Naive thymus-derived CD8-positive, alpha-beta T cell (primary cell): ENCODE data around the gene BIRC5. TPM values are rescaled to one million over a fixed set of nuclear protein-coding genes. Genes with fewer than 3 reads are reported as not detected.
"Not testable (repeated sequence)": the region's sequence is repeated elsewhere in the genome, so short reads cannot be mapped to it uniquely, and the experiment has no call there.

ENCODE experiments used
- ATAC-seq, 2 donors: fragments of 150-1000 bp; cut with Tn5 transposase in 1 of 2; sonication (Bioruptor Pico), chemical (Tn5 transposase) in 1 of 2; 1 replicate in 1 of 2; 2 replicates in 1 of 2; pipeline ENCODE4 v1.10.0; 2021; ENCODE audit warnings: mild to moderate bottlenecking in 2 of 2, moderate library complexity in 2 of 2
- POLR2A ChIA-PET: fragments of 350-600 bp; sonication (Branson Sonifier 250); formaldehyde crosslinking; loops from one replicate; lab custom pipeline; 2021; ENCODE audit warnings: antibody characterized with exemption; lab: Charles Lee
- DNase-seq, 10 donors: peaks; one replicate each; pipeline versions ENCODE4 v3.0.0 to v3.0.0-alpha.2; 2020 to 2022
- H3K27ac Mint-ChIP-seq, 10 donors: one replicate each; pipeline ENCODE4 v1.8.0; 2020 to 2022; ENCODE audit warnings: mild to moderate bottlenecking in 10 of 10, mixed read lengths in 10 of 10, moderate library complexity in 4 of 10, inconsistent platforms in 1 of 10
- H3K27me3 Mint-ChIP-seq, 5 donors: one replicate each; pipeline ENCODE4 v1.8.0; 2021 to 2022; ENCODE audit warnings: mixed read lengths in 5 of 5
- H3K36me3 Mint-ChIP-seq, 3 donors: one replicate each; pipeline ENCODE4 v1.8.0; 2020 to 2022; ENCODE audit warnings: mixed read lengths in 3 of 3, mild to moderate bottlenecking in 2 of 3, inconsistent platforms in 1 of 3
- H3K4me1 Mint-ChIP-seq, 4 donors: one replicate each; pipeline ENCODE4 v1.8.0; 2021 to 2022; ENCODE audit warnings: mixed read lengths in 4 of 4
- H3K4me3 Mint-ChIP-seq, 10 donors: one replicate each; pipeline ENCODE4 v1.8.0; 2020 to 2022; ENCODE audit warnings: mild to moderate bottlenecking in 10 of 10, mixed read lengths in 10 of 10, moderate library complexity in 6 of 10, inconsistent platforms in 1 of 10
- H3K9me3 Mint-ChIP-seq, 9 donors: one replicate each; pipeline ENCODE4 v1.8.0; 2020 to 2022; ENCODE audit warnings: mixed read lengths in 9 of 9, mild to moderate bottlenecking in 3 of 9, inconsistent platforms in 1 of 9, moderate library complexity in 1 of 9
- polyA plus RNA-seq, 3 donors: library from polyadenylated mRNA; unstranded; fragments of 300-500 nt; fragmentation: Illumina TruSeq; gene quantifications; one replicate each; pipeline ENCODE4 v1.2.3, GENCODE V29; 2021
- total RNA-seq, 8 experiments: library from RNA in 2 of 8; stranded (reverse) in 2 of 8; gene quantifications; one replicate each; pipeline ENCODE4 v1.2.3 and lab custom pipeline; 2021 to 2026

BIRC5 gene
- total RNA-seq (under 1 TPM in 1 of 2 experiments, not detected in 1; 0.30 TPM), polyA plus RNA-seq (not detected), total RNA-seq (lab: John Stamatoyannopoulos, UW) (0 to 1.0 (median 0.32) reads per million in 6 experiments)

GRCh38 chr17:78214016-78214705, at the start of gene BIRC5:
BIRC5 (plus strand) TSS chr17:78214253; CDS start chr17:78214317, 64 bp downstream.
- H3K27ac Mint-ChIP-seq: no peak within 1 kb of the TSS
- H3K4me3 Mint-ChIP-seq: peak within 1 kb of the TSS; percentile 50 to 78 (median 70)

GRCh38 chr17:78164748-78165607, 49.1 kb upstream of the BIRC5 start:
- H3K4me3 Mint-ChIP-seq: no peak overlapping the region

More at GRCh38 chr17:78214016-78214705, at the start of gene BIRC5:
- H3K36me3 Mint-ChIP-seq: no peaks in the 10 kb centered on the region
- peaks cover 4 to 11% (median 10%) of the 10 kb centered on the region in 4 donors for H3K4me1 Mint-ChIP-seq
- H3K27me3 Mint-ChIP-seq: no peaks in the 10 kb centered on the region
- H3K9me3 Mint-ChIP-seq: no peaks in the 10 kb centered on the region
- POLR2A ChIA-PET: interaction anchor here (0.6 to 1.4 kb wide), 5 partner anchors 11 to 93 kb away, joined by 3 to 6 read pairs (median 3); no protein-coding TSS in a partner anchor
- DNase-seq (peak; percentile 78 to 92 (median 88)), ATAC-seq (peak; percentile 100)

GRCh38 chr17:78166416-78166815, 47.6 kb upstream of the BIRC5 start:
- ATAC-seq (no peak), DNase-seq (no peak)
- H3K9me3 Mint-ChIP-seq: no peaks in the 10 kb centered on the region
- POLR2A ChIA-PET: interaction anchor here (0.8 to 12.1 kb wide), 3 partner anchors 31 to 39 kb away, joined by 3 to 122 read pairs (median 7); partner anchors contain the start of genes TMC6 and TMC8
- peak overlapping the region in 1 of 10 donors; percentile 69 for H3K4me3 Mint-ChIP-seq
- peaks cover 0 to 2% (median 0%) of the 10 kb centered on the region in 3 donors for H3K36me3 Mint-ChIP-seq
- H3K4me1 Mint-ChIP-seq: peaks cover 2 to 22% (median 20%) of the 10 kb centered on the region in 4 donors
- peak overlapping the region in 1 of 10 donors; percentile 29 for H3K27ac Mint-ChIP-seq
- H3K27me3 Mint-ChIP-seq: no peaks in the 10 kb centered on the region

More at GRCh38 chr17:78164748-78165607, 49.1 kb upstream of the BIRC5 start:
- DNase-seq: no peak
- POLR2A ChIA-PET: interaction anchor here (2.4 kb wide), 1 partner anchor 35 kb away, joined by 10 read pairs; the partner anchor contains the start of gene TMC8
- Mint-ChIP-seq H3K27ac (no peak overlapping the region), H3K9me3 (no peaks in the 10 kb centered on the region), H3K4me1 (peaks cover 0 to 12% (median 8%) of the 10 kb centered on the region in 4 donors), H3K27me3 (no peaks in the 10 kb centered on the region), H3K36me3 (no peaks in the 10 kb centered on the region)
- ATAC-seq: no peak

GRCh38 chr17:78168242-78168902, 45.7 kb upstream of the BIRC5 start, which contains the start of gene SYNGR2:
SYNGR2 (plus strand) TSS chr17:78168581; CDS start chr17:78168617, 36 bp downstream.
- H3K27me3 Mint-ChIP-seq: no peaks in the 10 kb centered on the region
- peaks cover 18 to 41% (median 40%) of the 10 kb centered on the region in 4 donors for H3K4me1 Mint-ChIP-seq
- peak within 1 kb of the TSS; percentile 61 to 85 (median 72) for H3K4me3 Mint-ChIP-seq
- H3K9me3 Mint-ChIP-seq: no peaks in the 10 kb centered on the region
- peak within 1 kb of the TSS in 9 of 10 donors; percentile 53 to 93 (median 77) for H3K27ac Mint-ChIP-seq
- ATAC-seq: peak; percentile 88 to 89
- DNase-seq: peak; percentile 75 to 91 (median 84)
- peaks cover 0 to 16% (median 0%) of the 10 kb centered on the region in 3 donors for H3K36me3 Mint-ChIP-seq
- POLR2A ChIA-PET: interaction anchor here (0.7 to 12.1 kb wide), 6 partner anchors 36 to 165 kb away, joined by 3 to 122 read pairs (median 8); partner anchors contain the start of genes TMC6 and TMC8

- H3K4me3 Mint-ChIP-seq: peak overlapping the region; percentile 58 to 85 (median 68)
- H3K27me3 Mint-ChIP-seq: no peaks in the 10 kb centered on the region
- no peaks in the 10 kb centered on the region for H3K9me3 Mint-ChIP-seq
- H3K36me3 Mint-ChIP-seq: peaks cover 0 to 18% (median 0%) of the 10 kb centered on the region in 3 donors
- POLR2A ChIA-PET: interaction anchor here (0.5 to 12.1 kb wide), 13 partner anchors 12 to 1462 kb away, joined by 3 to 122 read pairs (median 5); partner anchors contain the start of genes TMC6 and TMC8
- ATAC-seq (peak; percentile 63), DNase-seq (peak in 6 of 10 donors; percentile 29 to 73 (median 58))
- H3K4me1 Mint-ChIP-seq: peaks cover 26 to 49% (median 47%) of the 10 kb centered on the region in 4 donors
- H3K27ac Mint-ChIP-seq: peak overlapping the region; percentile 47 to 93 (median 76)
Measured at GRCh38 chr17:78168903-78169793, 44.9 kb upstream of the BIRC5 start.

- POLR2A ChIA-PET: interaction anchor here (0.6 to 12.1 kb wide), 7 partner anchors 10 to 62 kb away, joined by 3 to 122 read pairs (median 4); partner anchors contain the start of genes TK1, TMC6 and TMC8
- Mint-ChIP-seq H3K27me3 (no peaks in the 10 kb centered on the region), H3K27ac (peak overlapping the region in 9 of 10 donors; percentile 63 to 89 (median 76)), H3K4me1 (peaks cover 27 to 58% (median 56%) of the 10 kb centered on the region in 4 donors), H3K36me3 (peaks cover 0 to 18% (median 0%) of the 10 kb centered on the region in 3 donors), H3K9me3 (no peaks in the 10 kb centered on the region), H3K4me3 (peak overlapping the region; percentile 26 to 85 (median 66))
- no peak for ATAC-seq
- DNase-seq: no peak
Measured at GRCh38 chr17:78170692-78171590, 43.1 kb upstream of the BIRC5 start.

- Mint-ChIP-seq H3K27ac (peak overlapping the region in 7 of 10 donors; percentile 31 to 94 (median 73)), H3K36me3 (peaks cover 0 to 18% (median 0%) of the 10 kb centered on the region in 3 donors), H3K4me1 (peaks cover 29 to 66% (median 64%) of the 10 kb centered on the region in 4 donors), H3K4me3 (peak overlapping the region in 7 of 10 donors; percentile 7 to 62 (median 33))
- peak in 1 of 10 donors; percentile 9 for DNase-seq
- not testable (repeated sequence) for H3K27me3 Mint-ChIP-seq, H3K9me3 Mint-ChIP-seq, ATAC-seq
- POLR2A ChIA-PET: interaction anchor here (0.6 to 12.1 kb wide), 7 partner anchors 10 to 62 kb away, joined by 3 to 122 read pairs (median 4); partner anchors contain the start of genes TK1, TMC6 and TMC8
Measured at GRCh38 chr17:78171591-78172248, 42.3 kb upstream of the BIRC5 start.

- ATAC-seq: no peak
Measured at GRCh38 chr17:78172249-78173051, 41.6 kb upstream of the BIRC5 start.

More at GRCh38 chr17:78172249-78173051, 41.6 kb upstream of the BIRC5 start:
- Mint-ChIP-seq H3K27me3 (no peaks in the 10 kb centered on the region), H3K27ac (peak overlapping the region; percentile 31 to 94 (median 88)), H3K4me1 (peaks cover 29 to 68% (median 68%) of the 10 kb centered on the region in 4 donors), H3K36me3 (peaks cover 0 to 18% (median 0%) of the 10 kb centered on the region in 3 donors), H3K9me3 (no peaks in the 10 kb centered on the region), H3K4me3 (peak overlapping the region in 7 of 10 donors; percentile 15 to 60 (median 33))
- DNase-seq: no peak
- POLR2A ChIA-PET: interaction anchor here (0.9 to 12.1 kb wide), 5 partner anchors 14 to 45 kb away, joined by 3 to 122 read pairs (median 4); partner anchors contain the start of genes AFMID, TK1, TMC6 and TMC8
